HCT116 (cell line): Measurements from ENCODE around the gene RYR3. TPM values are rescaled to one million over a fixed set of nuclear protein-coding genes. Genes with fewer than 3 reads are reported as not detected.

Experiments
- ATAC-seq: fragments of 200-7000 bp; cut with Tn5 transposase; 2 replicates; pipeline ENCODE4 v1.9.1; 2020; ENCODE audit warnings: mild to moderate bottlenecking, moderate library complexity
- BruUV-seq: library from RNA; stranded (reverse); fragments of 400-500 nt; replicated peaks from 2 replicates; lab custom pipeline; 2021; lab: Mats Ljungman, UMichigan
- CTCF ChIA-PET: fragments of 300-600 bp; sonication (Branson Sonifier 250); formaldehyde crosslinking; loops from one replicate; lab custom pipeline; 2021; ENCODE audit warnings: antibody characterized with exemption; lab: Charles Lee
- POLR2A ChIA-PET: fragments of 300-600, 350-600 bp; sonication (Branson Sonifier 250); formaldehyde crosslinking; loops from one replicate; lab custom pipeline; 2021; ENCODE audit warnings: antibody characterized with exemption; lab: Charles Lee
- RAD21 ChIA-PET, 2 experiments: fragments of 300-600 bp; sonication (Branson Sonifier 250); formaldehyde crosslinking; loops; one replicate each; lab custom pipeline; 2023; ENCODE audit warnings: low total read pairs in 2 of 2; ENCODE audit not compliant: uncharacterized antibody in 2 of 2, unreplicated experiment in 2 of 2, low non-redundant PET in 1 of 2; lab: Charles Lee
- DNase-seq: peaks from one replicate; pipeline ENCODE4 v3.0.0-alpha.2; 2010; ENCODE audit warnings: low read depth, low spot score
- H2AFZ ChIP-seq: fragments of 200-600 bp; shearing (Covaris generic), sonication (generic); 2 replicates; pipeline ENCODE4 v1.6.1; 2017; ENCODE audit warnings: low read depth, mixed run types, mixed read lengths, antibody characterized with exemption, low read length; ENCODE audit not compliant: poor library complexity, severe bottlenecking
- H3K27ac ChIP-seq: 2 replicates; pipeline ENCODE4 v1.5.1; 2012; ENCODE audit warnings: low read depth, low read length
- H3K27me3 ChIP-seq: fragments of 200-600 bp; sonication (generic); 2 replicates; pipeline ENCODE4 v1.6.1; 2016; ENCODE audit warnings: mixed run types, low read length, mixed read lengths; ENCODE audit not compliant: insufficient read depth
- H3K36me3 ChIP-seq, 2 experiments: fragments of 200-500 bp in 1 of 2; fragments of 200-600 bp in 1 of 2; sonication (Bioruptor generic) in 1 of 2; sonication (generic) in 1 of 2; 2 replicates each; pipeline versions ENCODE4 v1.5.1 to v1.6.1; 2014 to 2016; ENCODE audit warnings: low read length in 2 of 2, inconsistent platforms in 1 of 2, mixed read lengths in 1 of 2, mixed run types in 1 of 2; ENCODE audit not compliant: insufficient read depth in 2 of 2, control insufficient read depth in 1 of 2
- H3K4me1 ChIP-seq, 2 experiments: fragments of 200-600 bp in 1 of 2; sonication (generic) in 1 of 2; 2 replicates each; pipeline versions ENCODE4 v1.5.1 to v1.6.1; 2012 to 2017; ENCODE audit warnings: low read length in 2 of 2, inconsistent platforms in 1 of 2, mild to moderate bottlenecking in 1 of 2, mixed read lengths in 1 of 2, mixed run types in 1 of 2, moderate library complexity in 1 of 2; ENCODE audit not compliant: insufficient read depth in 2 of 2, control insufficient read depth in 1 of 2
- H3K4me2 ChIP-seq: fragments of 200-600 bp; sonication (generic); 2 replicates; pipeline ENCODE4 v1.6.1; 2017; ENCODE audit warnings: mixed run types, low read length, mixed read lengths
- H3K4me3 ChIP-seq, 2 experiments: fragments of 200-600 bp in 1 of 2; sonication (generic) in 1 of 2; replicated peaks in 1 of 2; 2 replicates each; pipeline ENCODE4 v1.5.1; 2011 to 2016; ENCODE audit warnings: low read length in 2 of 2, control low read depth in 1 of 2, low read depth in 1 of 2, mild to moderate bottlenecking in 1 of 2, mixed read lengths in 1 of 2, mixed run types in 1 of 2
- H3K79me2 ChIP-seq: fragments of 200-600 bp; sonication (generic); 2 replicates; pipeline ENCODE4 v1.6.1; 2017; ENCODE audit warnings: mild to moderate bottlenecking, mixed run types, low read length, moderate library complexity, mixed read lengths; ENCODE audit not compliant: insufficient read depth
- H3K9ac ChIP-seq: fragments of 200-600 bp; sonication (generic); 2 replicates; pipeline ENCODE4 v1.6.1; 2016; ENCODE audit warnings: low read length, mixed read lengths
- H3K9me2 ChIP-seq: fragments of 200-600 bp; sonication (generic), shearing (Covaris generic); 2 replicates; pipeline ENCODE4 v1.6.1; 2017; ENCODE audit warnings: mixed run types, mild to moderate bottlenecking, moderate library complexity; ENCODE audit not compliant: insufficient read depth
- H3K9me3 ChIP-seq, 2 experiments: fragments of 200-500 bp in 1 of 2; fragments of 200-600 bp in 1 of 2; sonication (Bioruptor generic) in 1 of 2; sonication (generic) in 1 of 2; 2 replicates each; pipeline ENCODE4 v1.6.1; 2014 to 2017; ENCODE audit warnings: low read length in 2 of 2, mixed read lengths in 2 of 2, inconsistent platforms in 1 of 2, low read depth in 1 of 2, mild to moderate bottlenecking in 1 of 2, mixed run types in 1 of 2, moderate library complexity in 1 of 2; ENCODE audit not compliant: control insufficient read depth in 1 of 2, insufficient read depth in 1 of 2
- H4K20me1 ChIP-seq: fragments of 200-600 bp; sonication (generic), shearing (Covaris generic); 2 replicates; pipeline ENCODE4 v1.6.1; 2017; ENCODE audit warnings: mixed run types, mild to moderate bottlenecking, moderate library complexity; ENCODE audit not compliant: insufficient read depth
- ATF3 ChIP-seq: IDR thresholded peaks from 2 replicates; pipeline ENCODE4 v1.6.1; 2012
- CBX3 ChIP-seq: IDR thresholded peaks from 2 replicates; pipeline ENCODE4 v1.6.1; 2012; ENCODE audit warnings: low read depth
- CEBPB ChIP-seq: IDR thresholded peaks from 2 replicates; pipeline ENCODE4 v1.6.1; 2012; ENCODE audit warnings: low read depth
- CTCF ChIP-seq, 3 experiments: fragments of 200-600 bp in 1 of 3; sonication (generic) in 1 of 3; IDR thresholded peaks in 2 of 3; conservative IDR thresholded peaks in 1 of 3; 2 replicates each; pipeline ENCODE4 v1.5.1; 2012 to 2017; ENCODE audit warnings: low read depth in 2 of 3, low read length in 2 of 3, antibody characterized with exemption in 1 of 3, borderline replicate concordance in 1 of 3, control low read depth in 1 of 3, mild to moderate bottlenecking in 1 of 3, mixed read lengths in 1 of 3, mixed run types in 1 of 3, moderate library complexity in 1 of 3; ENCODE audit not compliant: insufficient read depth in 1 of 3
- EGR1 ChIP-seq: IDR thresholded peaks from 2 replicates; pipeline ENCODE4 v1.6.1; 2012; ENCODE audit warnings: low read depth
- ELF1 ChIP-seq: IDR thresholded peaks from 2 replicates; pipeline ENCODE4 v1.6.1; 2012; ENCODE audit warnings: low read depth, borderline replicate concordance
- FOSL1 ChIP-seq: IDR thresholded peaks from 2 replicates; pipeline ENCODE4 v1.6.1; 2012; ENCODE audit warnings: low read depth
- JUND ChIP-seq: IDR thresholded peaks from 2 replicates; pipeline ENCODE4 v1.6.1; 2012
- MAX ChIP-seq: IDR thresholded peaks from 2 replicates; pipeline ENCODE4 v1.6.1; 2012
- POLR2A ChIP-seq: IDR thresholded peaks from 2 replicates; pipeline ENCODE4 v1.7.0; 2011; ENCODE audit warnings: borderline replicate concordance; ENCODE audit not compliant: insufficient read depth, insufficient read length; ENCODE audit errors: extremely low read depth
- RAD21 ChIP-seq: IDR thresholded peaks from 2 replicates; pipeline ENCODE4 v1.6.1; 2012; ENCODE audit warnings: low read depth, mild to moderate bottlenecking
- REST ChIP-seq: IDR thresholded peaks from 2 replicates; pipeline ENCODE4 v1.6.1; 2012; ENCODE audit warnings: low read depth
- SIN3A ChIP-seq: IDR thresholded peaks from 2 replicates; pipeline ENCODE4 v1.6.1; 2012; ENCODE audit warnings: low read depth
- SRF ChIP-seq: IDR thresholded peaks from 2 replicates; pipeline ENCODE4 v1.6.1; 2012; ENCODE audit warnings: low read depth
- ZBTB33 ChIP-seq: IDR thresholded peaks from 2 replicates; pipeline ENCODE4 v1.6.1; 2011; ENCODE audit warnings: mild to moderate bottlenecking, low read length, moderate library complexity; ENCODE audit not compliant: insufficient replicate concordance; ENCODE audit errors: extremely low read depth
- ZFX ChIP-seq: fragments of 450-650 bp; IDR thresholded peaks from 2 replicates; pipeline ENCODE4 v1.6.1; 2017
- ZNF274 ChIP-seq: fragments of 200-500 bp; sonication (Bioruptor generic); IDR thresholded peaks from 2 replicates; pipeline ENCODE4 v1.6.1; 2014; ENCODE audit warnings: mild to moderate bottlenecking, low read depth, low read length, inconsistent platforms
- intact Hi-C: fragments of 100-400 bp; cut with micrococcal nuclease; formaldehyde crosslinking; loops from 2 replicates; pipeline ENCODE4 v1.10.0; 2022
- total RNA-seq: library from RNA; stranded (reverse); gene quantifications from one replicate; pipeline ENCODE4 v1.2.1, GENCODE V29; 2021; ENCODE audit not compliant: unreplicated experiment

The RYR3 gene
- total RNA-seq, 1 experiment from 2014 or later = not detected

- POLR2A ChIA-PET = no interaction called here
- CTCF ChIA-PET = interaction anchor here (0.7 to 1.6 kb wide), 5 partner anchors 17 to 428 kb away, joined by 3 to 9 read pairs (median 4); no protein-coding TSS in a partner anchor
- H3K4me1 ChIP-seq = no peaks in the 10 kb centered on the region
- intact Hi-C loops = no loop called here
- H3K4me2 ChIP-seq = no peak overlapping the region
- ATAC-seq = peak; percentile 49
- peaks cover 46% of the 10 kb centered on the region for H3K27me3 ChIP-seq
- no peaks in the 10 kb centered on the region for H3K9me2 ChIP-seq
- H3K79me2 ChIP-seq = no peaks in the 10 kb centered on the region
- H3K36me3 ChIP-seq = no peaks in the 10 kb centered on the region
- no peak for TF ChIP-seq EGR1
- TF ChIP-seq CEBPB = no peak
- TF ChIP-seq ZBTB33 = no peak
- TF ChIP-seq REST = no peak
- no peak for TF ChIP-seq POLR2A
- TF ChIP-seq ATF3 = no peak
- no peak for TF ChIP-seq SRF
- TF ChIP-seq CTCF (IDR thresholded peaks at IDR 0.05 in 2 of 3, conservative IDR thresholded peaks at IDR 0.05 in 1 of 3; ENCODE audit: borderline replicate concordance in 1 of 3, insufficient read depth in 1 of 3, low read depth in 2 of 3, low read length in 2 of 3) = peak; percentile 3 to 41 (median 28); a peak in 3 of 6 replicates
- TF ChIP-seq SIN3A = no peak
- TF ChIP-seq CBX3 = no peak
- TF ChIP-seq FOSL1 = no peak
- TF ChIP-seq ZNF274 = no peak
- no peak for TF ChIP-seq ELF1
- TF ChIP-seq ZFX = no peak
- no peak for TF ChIP-seq MAX
- TF ChIP-seq RAD21 = 0 out of 2 replicates have a peak, but pooled peaks have one; percentile 6
- TF ChIP-seq JUND = no peak
- no peaks in the 10 kb centered on the region for H3K9me3 ChIP-seq
- H3K27ac ChIP-seq = no peak overlapping the region
- RAD21 ChIA-PET = interaction anchor here (0.9 to 1.3 kb wide), 2 partner anchors 391 kb away, joined by 4 to 8 read pairs; no protein-coding TSS in a partner anchor
- no peak for DNase-seq
- no peaks in the 10 kb centered on the region for H4K20me1 ChIP-seq
- no TSS peak for BruUV-seq
- H3K9ac ChIP-seq = no peak overlapping the region
- no peak overlapping the region for H2AFZ ChIP-seq
- no peak overlapping the region for H3K4me3 ChIP-seq
Measured at GRCh38 chr15:33309602-33310276, 1.0 kb upstream of the RYR3 start.
